H1 (cell line): ENCODE measurements around the gene MRTFA.
"Not testable (repeated sequence)": the region's sequence is repeated elsewhere in the genome, so short reads cannot be mapped to it uniquely, and the experiment has no call there.

Experiments used
- TF ChIP-seq, protein P1 (sequence below), 3 experiments: IDR thresholded peaks; 1 replicate in 2 of 3; 2 replicates in 1 of 3; pipeline versions ENCODE4 v1.5.1 to v1.6.1; 2011; ENCODE audit warnings: low read length in 3 of 3, mild to moderate bottlenecking in 3 of 3, inconsistent platforms in 2 of 3, low read depth in 1 of 3, moderate library complexity in 1 of 3; ENCODE audit not compliant: insufficient read depth in 1 of 3; ENCODE audit errors: control extremely low read depth in 1 of 3
- TF ChIP-seq, protein P2 (sequence below): IDR thresholded peaks from 2 replicates; pipeline ENCODE4 v1.6.1; 2012; ENCODE audit warnings: inconsistent platforms

DNA sequence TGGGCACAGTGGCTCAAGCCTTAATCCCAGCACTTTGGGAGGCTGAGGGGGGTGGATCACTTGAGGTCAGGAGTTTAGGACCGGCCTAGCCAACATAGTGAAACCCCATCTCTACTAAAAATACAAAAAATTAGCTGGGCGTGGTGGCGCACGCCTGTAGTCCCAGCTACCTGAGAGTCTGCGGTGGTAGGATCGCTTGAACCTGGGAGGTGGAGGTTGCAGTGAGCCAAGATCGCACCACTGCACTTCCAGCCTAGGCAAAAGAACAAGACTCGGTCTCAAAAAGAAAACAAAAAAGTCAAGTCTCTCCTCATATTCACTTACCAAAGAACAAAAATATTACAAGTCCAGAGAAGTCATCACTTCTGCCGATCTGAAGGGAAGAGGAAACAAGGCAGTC lies 51.8 kb downstream of the MRTFA start:
- TF ChIP-seq, protein P1, sequence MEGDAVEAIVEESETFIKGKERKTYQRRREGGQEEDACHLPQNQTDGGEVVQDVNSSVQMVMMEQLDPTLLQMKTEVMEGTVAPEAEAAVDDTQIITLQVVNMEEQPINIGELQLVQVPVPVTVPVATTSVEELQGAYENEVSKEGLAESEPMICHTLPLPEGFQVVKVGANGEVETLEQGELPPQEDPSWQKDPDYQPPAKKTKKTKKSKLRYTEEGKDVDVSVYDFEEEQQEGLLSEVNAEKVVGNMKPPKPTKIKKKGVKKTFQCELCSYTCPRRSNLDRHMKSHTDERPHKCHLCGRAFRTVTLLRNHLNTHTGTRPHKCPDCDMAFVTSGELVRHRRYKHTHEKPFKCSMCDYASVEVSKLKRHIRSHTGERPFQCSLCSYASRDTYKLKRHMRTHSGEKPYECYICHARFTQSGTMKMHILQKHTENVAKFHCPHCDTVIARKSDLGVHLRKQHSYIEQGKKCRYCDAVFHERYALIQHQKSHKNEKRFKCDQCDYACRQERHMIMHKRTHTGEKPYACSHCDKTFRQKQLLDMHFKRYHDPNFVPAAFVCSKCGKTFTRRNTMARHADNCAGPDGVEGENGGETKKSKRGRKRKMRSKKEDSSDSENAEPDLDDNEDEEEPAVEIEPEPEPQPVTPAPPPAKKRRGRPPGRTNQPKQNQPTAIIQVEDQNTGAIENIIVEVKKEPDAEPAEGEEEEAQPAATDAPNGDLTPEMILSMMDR (IDR thresholded peaks at IDR 0.05; ENCODE audit: control extremely low read depth in 1 of 3, insufficient read depth in 1 of 3, low read depth in 1 of 3, low read length in 3 of 3): not testable (repeated sequence)
- TF ChIP-seq, protein P2, sequence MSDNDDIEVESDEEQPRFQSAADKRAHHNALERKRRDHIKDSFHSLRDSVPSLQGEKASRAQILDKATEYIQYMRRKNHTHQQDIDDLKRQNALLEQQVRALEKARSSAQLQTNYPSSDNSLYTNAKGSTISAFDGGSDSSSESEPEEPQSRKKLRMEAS: not testable (repeated sequence)
